Measurements from ENCODE around the gene NCOA5. TPM values are rescaled to one million over a fixed set of nuclear protein-coding genes. Genes with fewer than 3 reads are reported as not detected.

NCOA5 gene
- total RNA-seq, 1 donor = 15.6 TPM

GRCh38 chr20:46031701-46032254, 58.0 kb downstream of the NCOA5 start:
- Histone ChIP-seq H3K4me3 (ENCODE audit: low read length) (no peak overlapping the region), H3K27me3 (ENCODE audit: insufficient read depth, low read length) (peaks cover 77% of the 10 kb centered on the region), H3K4me1 (ENCODE audit: insufficient read depth, low read length) (no peaks in the 10 kb centered on the region), H3K9me3 (ENCODE audit: low read depth, low read length) (no peaks in the 10 kb centered on the region)

- Histone ChIP-seq H3K4me3 (ENCODE audit: low read length) (no peak overlapping the region), H3K9me3 (ENCODE audit: low read depth, low read length) (no peaks in the 10 kb centered on the region), H3K27me3 (ENCODE audit: insufficient read depth, low read length) (peaks cover 77% of the 10 kb centered on the region), H3K4me1 (ENCODE audit: insufficient read depth, low read length) (no peaks in the 10 kb centered on the region)
Observed at GRCh38 chr20:46031014-46031569, 58.7 kb downstream of the NCOA5 start.

GRCh38 chr20:46030284-46031013, 59.3 kb downstream of the NCOA5 start:
- Histone ChIP-seq H3K4me1 (ENCODE audit: insufficient read depth, low read length) (no peaks in the 10 kb centered on the region), H3K9me3 (ENCODE audit: low read depth, low read length) (no peaks in the 10 kb centered on the region), H3K4me3 (ENCODE audit: low read length) (no peak overlapping the region), H3K27me3 (ENCODE audit: insufficient read depth, low read length) (peaks cover 77% of the 10 kb centered on the region)

GRCh38 chr20:46028772-46029371, 60.9 kb downstream of the NCOA5 start, which contains the start of gene SLC12A5:
Gene SLC12A5 (plus strand): TSS chr20:46029215. CDS start chr20:46029345, 130 bp downstream.
- Histone ChIP-seq H3K4me1 (ENCODE audit: insufficient read depth, low read length) (no peaks in the 10 kb centered on the region), H3K27me3 (ENCODE audit: insufficient read depth, low read length) (peaks cover 70% of the 10 kb centered on the region), H3K4me3 (ENCODE audit: low read length) (no peak within 1 kb of the TSS), H3K9me3 (ENCODE audit: low read depth, low read length) (no peaks in the 10 kb centered on the region)

- H3K9me3 ChIP-seq (ENCODE audit: low read depth, low read length) = no peaks in the 10 kb centered on the region
- peaks cover 67% of the 10 kb centered on the region for H3K27me3 ChIP-seq (ENCODE audit: insufficient read depth, low read length)
- peaks cover under 1% of the 10 kb centered on the region for H3K4me1 ChIP-seq (ENCODE audit: insufficient read depth, low read length)
Observed at GRCh38 chr20:46028110-46028509, 61.7 kb downstream of the NCOA5 start.

GRCh38 chr20:46027245-46027853, 62.4 kb downstream of the NCOA5 start:
- Histone ChIP-seq H3K4me1 (ENCODE audit: insufficient read depth, low read length) (peaks cover 8% of the 10 kb centered on the region), H3K9me3 (ENCODE audit: low read depth, low read length) (no peaks in the 10 kb centered on the region), H3K4me3 (ENCODE audit: low read length) (no peak overlapping the region), H3K27me3 (ENCODE audit: insufficient read depth, low read length) (peaks cover 64% of the 10 kb centered on the region)

More at GRCh38 chr20:46028110-46028509, 61.7 kb downstream of the NCOA5 start:
- H3K4me3 ChIP-seq (ENCODE audit: low read length) = no peak overlapping the region

- H3K4me3 ChIP-seq (ENCODE audit: low read length) = no peak overlapping the region
- H3K9me3 ChIP-seq (ENCODE audit: low read depth, low read length) = no peaks in the 10 kb centered on the region
- H3K4me1 ChIP-seq (ENCODE audit: insufficient read depth, low read length) = peaks cover 18% of the 10 kb centered on the region
- peaks cover 56% of the 10 kb centered on the region for H3K27me3 ChIP-seq (ENCODE audit: insufficient read depth, low read length)
Observed at GRCh38 chr20:46025376-46025783, 64.4 kb downstream of the NCOA5 start.

GRCh38 chr20:46023999-46024398, 65.8 kb downstream of the NCOA5 start:
- Histone ChIP-seq H3K27me3 (ENCODE audit: insufficient read depth, low read length) (peaks cover 51% of the 10 kb centered on the region), H3K4me1 (ENCODE audit: insufficient read depth, low read length) (peaks cover 18% of the 10 kb centered on the region), H3K4me3 (ENCODE audit: low read length) (no peak overlapping the region), H3K9me3 (ENCODE audit: low read depth, low read length) (no peaks in the 10 kb centered on the region)

- H3K4me3 ChIP-seq (ENCODE audit: low read length) = no peak overlapping the region
- H3K9me3 ChIP-seq (ENCODE audit: low read depth, low read length) = no peaks in the 10 kb centered on the region
- peaks cover 42% of the 10 kb centered on the region for H3K27me3 ChIP-seq (ENCODE audit: insufficient read depth, low read length)
- H3K4me1 ChIP-seq (ENCODE audit: insufficient read depth, low read length) = peaks cover 18% of the 10 kb centered on the region
Observed at GRCh38 chr20:46023148-46023484, 66.6 kb downstream of the NCOA5 start.

GRCh38 chr20:46022411-46023147, 67.2 kb downstream of the NCOA5 start:
- H3K9me3 ChIP-seq (ENCODE audit: low read depth, low read length) = no peaks in the 10 kb centered on the region
- H3K27me3 ChIP-seq (ENCODE audit: insufficient read depth, low read length) = peaks cover 37% of the 10 kb centered on the region
- H3K4me3 ChIP-seq (ENCODE audit: low read length) = no peak overlapping the region
- peaks cover 18% of the 10 kb centered on the region for H3K4me1 ChIP-seq (ENCODE audit: insufficient read depth, low read length)

- H3K4me1 ChIP-seq (ENCODE audit: insufficient read depth, low read length) = peaks cover 18% of the 10 kb centered on the region
- peaks cover 27% of the 10 kb centered on the region for H3K27me3 ChIP-seq (ENCODE audit: insufficient read depth, low read length)
- H3K9me3 ChIP-seq (ENCODE audit: low read depth, low read length) = no peaks in the 10 kb centered on the region
- no peak overlapping the region for H3K4me3 ChIP-seq (ENCODE audit: low read length)
Observed at GRCh38 chr20:46021361-46022359, 68.1 kb downstream of the NCOA5 start.

- Histone ChIP-seq H3K4me1 (ENCODE audit: insufficient read depth, low read length) (peaks cover 18% of the 10 kb centered on the region), H3K4me3 (ENCODE audit: low read length) (no peak overlapping the region), H3K27me3 (ENCODE audit: insufficient read depth, low read length) (peaks cover 26% of the 10 kb centered on the region), H3K9me3 (ENCODE audit: low read depth, low read length) (no peaks in the 10 kb centered on the region)
Observed at GRCh38 chr20:46020555-46020954, 69.2 kb downstream of the NCOA5 start.

GRCh38 chr20:46018611-46019010, 71.2 kb downstream of the NCOA5 start:
- no peak overlapping the region for H3K4me3 ChIP-seq (ENCODE audit: low read length)

More at GRCh38 chr20:46018611-46019010, 71.2 kb downstream of the NCOA5 start:
- H3K4me1 ChIP-seq (ENCODE audit: insufficient read depth, low read length) = peaks cover 29% of the 10 kb centered on the region
- H3K27me3 ChIP-seq (ENCODE audit: insufficient read depth, low read length) = peaks cover 30% of the 10 kb centered on the region
- H3K9me3 ChIP-seq (ENCODE audit: low read depth, low read length) = no peaks in the 10 kb centered on the region

Data from mononuclear cell (primary cell).